Hair follicular keratinocyte (primary cell): ENCODE results near the gene TWF1. TPM values are rescaled to one million over a fixed set of nuclear protein-coding genes. Genes with fewer than 3 reads are reported as not detected.

Experiments used
- total RNA-seq: library from RNA; depleted of rRNA; stranded (reverse); fragments of >200 nt; gene quantifications from 2 replicates; pipeline ENCODE4 v1.2.3, GENCODE V29; 2015

Gene TWF1
- total RNA-seq, result 125 and 138 TPM in 2 replicates

GRCh38 chr12:43805860-43806736 lies at the start of gene TWF1:
Gene TWF1 (minus strand): TSS chr12:43806317. CDS start chr12:43806245, 72 bp downstream.

GRCh38 chr12:43835656-43836474 lies 29.7 kb upstream of the TWF1 start, which contains the start of gene TMEM117:
Gene TMEM117 (plus strand): TSS chr12:43836081.

GRCh38 chr12:43758728-43759563 lies 47.2 kb downstream of the TWF1 start, which contains the start of the genes IRAK4 and PUS7L:
Gene IRAK4 (plus strand): TSS chr12:43758951. CDS start chr12:43768112, 9,161 bp downstream.
Gene PUS7L (minus strand): TSS chr12:43758790. CDS start chr12:43755245, 3,545 bp downstream.

Other genes starting within 250 kb of the TWF1 start
- gene PUS7L, start 47.5 kb downstream of the TWF1 start, total RNA-seq, result 7.5 and 13.0 TPM in 2 replicates
- gene IRAK4, start 47.4 kb downstream of the TWF1 start, total RNA-seq, result 7.2 and 8.3 TPM in 2 replicates
- 6.8 and 19.5 TPM in 2 replicates for gene TMEM117, start 29.8 kb upstream of the TWF1 start, total RNA-seq